ENCODE measurements around the gene RNF111.
"Not testable (repeated sequence)": the region's sequence is repeated elsewhere in the genome, so short reads cannot be mapped to it uniquely, and the experiment has no call there.

RNF111 gene

DNA sequence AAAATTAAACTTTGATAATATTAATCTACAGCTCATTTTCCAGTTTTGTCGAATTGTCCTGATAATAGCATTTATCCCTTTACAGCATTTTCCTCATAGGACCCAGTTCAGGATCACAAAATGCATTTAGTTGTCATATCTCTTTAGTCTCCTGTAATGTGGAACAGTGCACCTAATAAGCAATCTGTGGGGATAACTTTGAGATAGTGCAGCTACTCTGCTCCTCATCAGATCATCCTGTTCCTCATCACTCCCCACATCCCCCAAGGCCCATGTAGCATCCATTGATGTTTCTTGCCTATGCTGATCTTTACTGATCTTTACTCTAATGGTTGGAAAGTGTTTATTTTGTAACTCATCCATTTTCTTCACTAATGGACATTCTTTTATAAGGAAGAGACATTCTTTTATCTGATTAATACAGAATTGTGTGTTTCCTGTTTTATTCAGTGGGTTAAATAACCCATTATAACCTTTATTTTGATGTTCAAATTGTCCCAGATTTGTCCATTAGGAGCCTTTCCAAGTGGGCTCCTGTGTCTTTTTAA is 7.5 kb downstream of the RNF111 start:
- TF ChIP-seq, protein P1, sequence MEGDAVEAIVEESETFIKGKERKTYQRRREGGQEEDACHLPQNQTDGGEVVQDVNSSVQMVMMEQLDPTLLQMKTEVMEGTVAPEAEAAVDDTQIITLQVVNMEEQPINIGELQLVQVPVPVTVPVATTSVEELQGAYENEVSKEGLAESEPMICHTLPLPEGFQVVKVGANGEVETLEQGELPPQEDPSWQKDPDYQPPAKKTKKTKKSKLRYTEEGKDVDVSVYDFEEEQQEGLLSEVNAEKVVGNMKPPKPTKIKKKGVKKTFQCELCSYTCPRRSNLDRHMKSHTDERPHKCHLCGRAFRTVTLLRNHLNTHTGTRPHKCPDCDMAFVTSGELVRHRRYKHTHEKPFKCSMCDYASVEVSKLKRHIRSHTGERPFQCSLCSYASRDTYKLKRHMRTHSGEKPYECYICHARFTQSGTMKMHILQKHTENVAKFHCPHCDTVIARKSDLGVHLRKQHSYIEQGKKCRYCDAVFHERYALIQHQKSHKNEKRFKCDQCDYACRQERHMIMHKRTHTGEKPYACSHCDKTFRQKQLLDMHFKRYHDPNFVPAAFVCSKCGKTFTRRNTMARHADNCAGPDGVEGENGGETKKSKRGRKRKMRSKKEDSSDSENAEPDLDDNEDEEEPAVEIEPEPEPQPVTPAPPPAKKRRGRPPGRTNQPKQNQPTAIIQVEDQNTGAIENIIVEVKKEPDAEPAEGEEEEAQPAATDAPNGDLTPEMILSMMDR (IDR thresholded peaks at IDR 0.05): no peak
- Histone ChIP-seq H3K4me3 (no peak overlapping the region), H3K27ac (no peak overlapping the region)
- DNase-seq (ENCODE audit: low spot score): no peak

DNA sequence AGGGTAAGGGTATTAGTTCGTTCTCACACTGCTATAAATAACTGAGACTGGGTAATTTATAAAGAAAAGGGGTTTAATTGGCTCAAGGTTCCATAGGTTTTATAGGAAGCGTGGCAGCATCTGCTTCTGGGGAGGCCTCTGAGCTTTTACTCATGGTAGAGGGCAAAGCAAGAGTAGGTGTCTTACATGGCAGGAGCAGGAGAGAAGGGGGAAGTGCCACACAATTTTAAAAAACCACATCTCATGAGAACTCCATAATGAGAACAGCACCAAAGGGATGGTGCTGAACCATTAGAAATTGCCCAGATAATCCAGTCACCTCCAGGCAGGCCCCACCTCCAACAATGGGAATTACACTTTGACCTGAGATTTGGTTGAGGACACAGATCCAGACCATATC is 12.2 kb downstream of the RNF111 start:
- TF ChIP-seq, protein P1 (IDR thresholded peaks at IDR 0.05): no peak
- Histone ChIP-seq H3K27ac (no peak overlapping the region), H3K4me3 (no peak overlapping the region)
- DNase-seq (ENCODE audit: low spot score): no peak

DNA sequence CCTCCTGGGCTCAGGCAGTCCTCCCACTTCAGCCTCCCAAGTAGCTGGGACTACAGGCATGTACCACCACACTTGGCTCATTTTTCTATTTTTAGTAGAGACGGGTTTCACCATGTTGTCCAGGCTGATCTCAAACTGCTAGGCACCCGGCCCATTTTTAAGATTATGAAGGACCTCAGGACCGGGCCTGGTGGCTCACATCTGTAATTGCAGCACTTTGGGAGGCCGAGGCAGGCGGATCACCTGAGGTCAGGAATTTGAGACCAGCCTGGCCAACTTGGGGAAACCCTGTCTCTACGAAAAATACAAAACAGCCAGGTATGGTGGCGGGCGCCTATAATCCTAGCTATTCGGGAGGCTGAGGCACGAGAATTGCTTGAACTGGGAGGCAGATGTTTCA is 12.8 kb downstream of the RNF111 start:
- H3K27ac ChIP-seq; DNase-seq (ENCODE audit: low spot score); H3K4me3 ChIP-seq: not testable (repeated sequence)

DNA sequence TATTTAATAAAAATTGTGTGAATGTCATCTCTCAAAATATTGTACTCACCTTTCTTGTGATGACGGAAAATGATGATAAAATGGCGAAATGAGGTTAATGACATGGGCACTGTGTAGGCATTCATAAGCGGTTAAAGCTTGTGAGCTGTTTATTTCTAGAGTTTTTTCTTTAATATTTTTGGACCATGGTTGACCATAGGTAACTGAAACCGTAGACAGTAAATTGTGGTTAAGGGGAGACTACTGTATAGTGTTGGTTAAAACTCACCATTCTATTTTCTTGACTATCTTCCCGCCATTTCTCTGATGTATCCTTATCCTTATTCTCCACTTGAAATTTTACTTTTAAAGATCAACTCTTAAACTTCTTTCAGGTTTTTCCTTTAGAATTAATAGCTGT is 14.5 kb downstream of the RNF111 start:
- TF ChIP-seq, protein P1 (IDR thresholded peaks at IDR 0.05): no peak
- no peak overlapping the region for H3K27ac ChIP-seq
- no peak overlapping the region for H3K4me3 ChIP-seq
- no peak for DNase-seq (ENCODE audit: low spot score)

DNA sequence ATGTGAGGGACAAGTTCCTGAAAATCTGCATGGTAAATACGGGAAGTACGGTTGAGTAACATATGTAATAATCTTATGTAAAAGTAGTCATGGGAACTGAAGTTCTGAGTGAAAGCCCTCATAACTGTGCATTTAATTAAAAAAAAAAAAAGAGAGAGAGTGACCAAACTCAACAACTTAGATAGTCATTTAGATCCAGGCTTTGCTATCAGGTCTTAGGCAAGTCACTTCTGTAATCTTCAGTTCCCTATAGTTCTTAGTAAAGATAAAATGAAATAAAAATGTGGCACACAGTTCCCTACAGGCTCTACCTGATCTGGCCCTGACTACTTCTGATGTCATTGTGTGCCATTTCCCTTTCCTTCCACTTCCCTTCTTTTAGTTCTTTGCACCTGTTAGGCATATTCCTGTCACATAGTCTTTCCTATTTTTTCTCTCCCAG is 15.0 kb downstream of the RNF111 start:
- TF ChIP-seq, protein P1 (IDR thresholded peaks at IDR 0.05): no peak
- Histone ChIP-seq H3K4me3 (no peak overlapping the region), H3K27ac (no peak overlapping the region)
- DNase-seq (ENCODE audit: low spot score): no peak

DNA sequence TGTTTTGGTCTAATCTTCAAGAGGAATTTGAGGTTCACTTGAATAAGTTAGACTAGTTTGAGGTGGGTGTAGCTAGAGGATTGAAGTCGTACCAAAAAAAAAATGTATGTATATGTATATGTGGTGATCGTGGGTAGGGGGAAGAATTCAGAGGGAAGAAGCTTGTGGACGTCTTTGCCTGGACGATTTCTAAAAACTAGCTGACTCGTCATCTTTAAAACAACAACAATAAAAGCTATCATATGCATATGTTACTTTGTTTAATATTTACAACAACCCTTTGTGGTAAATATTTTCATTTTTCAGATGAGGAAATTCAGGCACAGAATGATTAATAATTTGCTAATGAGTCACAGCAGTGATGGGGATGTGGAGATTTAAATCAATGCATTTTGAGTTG is 18.1 kb downstream of the RNF111 start:
- no peak overlapping the region for H3K4me3 ChIP-seq
- no peak for DNase-seq (ENCODE audit: low spot score)
- TF ChIP-seq, protein P1 (IDR thresholded peaks at IDR 0.05): no peak
- no peak overlapping the region for H3K27ac ChIP-seq

DNA sequence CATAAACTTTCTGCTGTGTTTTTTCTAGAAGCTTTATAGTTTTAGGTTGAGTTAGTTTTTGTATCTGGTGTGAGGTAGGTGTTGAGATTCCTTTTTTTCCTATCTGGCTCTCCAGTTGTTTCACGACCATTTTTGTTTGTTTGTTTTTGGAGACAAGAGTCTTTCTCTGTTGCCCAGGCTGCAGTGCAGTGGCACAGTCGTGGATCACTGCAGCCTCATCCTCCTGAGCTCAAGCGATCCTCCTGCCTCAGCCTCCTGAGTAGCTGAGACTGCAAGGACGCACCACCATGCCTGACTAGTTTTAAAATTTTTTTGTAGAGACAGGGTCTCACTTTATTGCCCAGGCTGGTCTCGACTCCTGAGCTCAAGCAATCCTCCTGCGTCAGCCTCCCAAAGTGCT is 20.6 kb downstream of the RNF111 start:
- Histone ChIP-seq H3K4me3 (no peak overlapping the region), H3K27ac (no peak overlapping the region)
- TF ChIP-seq, protein P1 (IDR thresholded peaks at IDR 0.05): no peak
- DNase-seq (ENCODE audit: low spot score): no peak

Data from coronary artery (tissue), 2 donors.